Ishikawa (cell line): Measurements from ENCODE around the gene SLC39A7.

ENCODE experiments used
- CEBPB ChIP-seq: IDR thresholded peaks from 2 replicates; pipeline ENCODE4 v1.6.1; 2012
- CREB1 ChIP-seq: IDR thresholded peaks from 2 replicates; pipeline ENCODE4 v1.6.1; 2012; ENCODE audit warnings: low read depth
- EGR1 ChIP-seq: IDR thresholded peaks from 2 replicates; pipeline ENCODE4 v1.6.1; 2012
- EP300 ChIP-seq: IDR thresholded peaks from 2 replicates; pipeline ENCODE4 v1.6.1; 2012; ENCODE audit warnings: borderline replicate concordance
- FOXM1 ChIP-seq: IDR thresholded peaks from 2 replicates; pipeline ENCODE4 v1.6.1; 2012; ENCODE audit warnings: low read depth, borderline replicate concordance
- MAX ChIP-seq: IDR thresholded peaks from 2 replicates; pipeline ENCODE4 v1.6.1; 2012
- NFIC ChIP-seq: IDR thresholded peaks from 2 replicates; pipeline ENCODE4 v1.6.1; 2012
- RAD21 ChIP-seq: IDR thresholded peaks from 2 replicates; pipeline ENCODE4 v1.6.1; 2012; ENCODE audit warnings: low read depth
- REST ChIP-seq: IDR thresholded peaks from 2 replicates; pipeline ENCODE4 v1.6.1; 2012; ENCODE audit warnings: low read depth, mild to moderate bottlenecking
- TAF1 ChIP-seq: IDR thresholded peaks from 2 replicates; pipeline ENCODE4 v1.6.1; 2012; ENCODE audit warnings: low read depth, mild to moderate bottlenecking
- TCF12 ChIP-seq: IDR thresholded peaks from 2 replicates; pipeline ENCODE4 v1.6.1; 2012; ENCODE audit warnings: low read depth
- TEAD4 ChIP-seq: IDR thresholded peaks from 2 replicates; pipeline ENCODE4 v1.6.1; 2012
- USF1 ChIP-seq: IDR thresholded peaks from 2 replicates; pipeline ENCODE4 v1.6.1; 2012
- YY1 ChIP-seq: IDR thresholded peaks from 2 replicates; pipeline ENCODE4 v1.6.1; 2012; ENCODE audit warnings: low read depth
- ZBTB7A ChIP-seq: IDR thresholded peaks from 2 replicates; pipeline ENCODE4 v1.6.1; 2012; ENCODE audit warnings: low read depth

Gene SLC39A7

GRCh38 chr6:33185190-33185589 is 15.5 kb upstream of the SLC39A7 start:
- TF ChIP-seq CREB1: no peak
- no peak for TF ChIP-seq FOXM1
- TF ChIP-seq RAD21: no peak
- TF ChIP-seq YY1: no peak
- no peak for TF ChIP-seq MAX
- no peak for TF ChIP-seq EP300
- no peak for TF ChIP-seq CEBPB
- no peak for TF ChIP-seq TCF12
- no peak for TF ChIP-seq USF1

- TF ChIP-seq FOXM1 (no peak), MAX (no peak), REST (no peak), TEAD4 (no peak), NFIC (no peak), RAD21 (no peak), EGR1 (no peak), TAF1 (no peak), EP300 (no peak), CEBPB (no peak), ZBTB7A (no peak), TCF12 (no peak), USF1 (no peak)
Observed at GRCh38 chr6:33185654-33186187, 14.9 kb upstream of the SLC39A7 start.

GRCh38 chr6:33187809-33188208 is 12.9 kb upstream of the SLC39A7 start:
- TF ChIP-seq MAX (no peak), TAF1 (no peak), RAD21 (no peak), NFIC (no peak), FOXM1 (no peak), CREB1 (no peak), TEAD4 (no peak), ZBTB7A (no peak), EGR1 (no peak)

- TF ChIP-seq CEBPB (no peak), NFIC (no peak), ZBTB7A (no peak), USF1 (no peak), CREB1 (no peak), REST (no peak), MAX (no peak), YY1 (no peak), RAD21 (no peak), EP300 (no peak), EGR1 (no peak), TCF12 (no peak), TAF1 (no peak), FOXM1 (no peak), TEAD4 (no peak)
Observed at GRCh38 chr6:33189164-33189563, 11.5 kb upstream of the SLC39A7 start.

- TF ChIP-seq EGR1: no peak
- no peak for TF ChIP-seq TCF12
- TF ChIP-seq MAX: no peak
- TF ChIP-seq USF1: no peak
- TF ChIP-seq CREB1: no peak
- no peak for TF ChIP-seq REST
- TF ChIP-seq CEBPB: no peak
- no peak for TF ChIP-seq EP300
- TF ChIP-seq FOXM1: no peak
- TF ChIP-seq NFIC: no peak
- TF ChIP-seq TAF1: no peak
Observed at GRCh38 chr6:33189625-33190448, 10.8 kb upstream of the SLC39A7 start.
